Activated T-cell treated with anti-CD3 and anti-CD28 coated beads, Interleukin-2, amount 50 U/mL, for 4 hours (primary cell): Measurements from ENCODE around the gene ALG1L2. TPM values are rescaled to one million over a fixed set of nuclear protein-coding genes. Genes with fewer than 3 reads are reported as not detected.
"Not testable (repeated sequence)": the region's sequence is repeated elsewhere in the genome, so short reads cannot be mapped to it uniquely, and the experiment has no call there.

Experiments
- ATAC-seq, 2 donors: fragments of 200-7000 bp; cut with Tn5 transposase; one replicate each; pipeline ENCODE4 v1.10.0; 2021
- DNase-seq: peaks from one replicate; pipeline ENCODE4 v3.0.0-alpha.2; 2020
- H3K27me3 Mint-ChIP-seq: one replicate; pipeline ENCODE4 v1.8.0; 2021; ENCODE audit warnings: low read depth, mixed read lengths
- H3K36me3 Mint-ChIP-seq: one replicate; pipeline ENCODE4 v1.8.0; 2022; ENCODE audit warnings: mixed read lengths; ENCODE audit not compliant: insufficient read depth
- H3K4me1 Mint-ChIP-seq: one replicate; pipeline ENCODE4 v1.8.0; 2021; ENCODE audit warnings: low read depth, mixed read lengths
- H3K4me3 Mint-ChIP-seq: one replicate; pipeline ENCODE4 v1.8.0; 2021; ENCODE audit warnings: mild to moderate bottlenecking, moderate library complexity, mixed read lengths
- H3K9me3 Mint-ChIP-seq: one replicate; pipeline ENCODE4 v1.8.0; 2021; ENCODE audit warnings: mixed read lengths
- total RNA-seq, 3 donors: library from RNA; stranded (reverse); gene quantifications; one replicate each; pipeline ENCODE4 v1.2.1, GENCODE V29; 2021

ALG1L2 gene, protein sequence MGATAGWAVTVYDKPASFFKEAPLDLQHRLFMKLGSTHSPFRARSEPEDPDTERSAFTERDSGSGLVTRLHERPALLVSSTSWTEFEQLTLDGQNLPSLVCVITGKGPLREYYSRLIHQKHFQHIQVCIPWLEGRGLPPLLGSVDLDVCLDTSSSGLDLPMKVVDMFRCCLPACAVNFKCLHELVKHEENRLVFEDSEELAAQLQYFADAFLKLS
- total RNA-seq: under 1 TPM in 2 of 3 donors, not detected in 1; 0.37 to 0.38 TPM

DNA sequence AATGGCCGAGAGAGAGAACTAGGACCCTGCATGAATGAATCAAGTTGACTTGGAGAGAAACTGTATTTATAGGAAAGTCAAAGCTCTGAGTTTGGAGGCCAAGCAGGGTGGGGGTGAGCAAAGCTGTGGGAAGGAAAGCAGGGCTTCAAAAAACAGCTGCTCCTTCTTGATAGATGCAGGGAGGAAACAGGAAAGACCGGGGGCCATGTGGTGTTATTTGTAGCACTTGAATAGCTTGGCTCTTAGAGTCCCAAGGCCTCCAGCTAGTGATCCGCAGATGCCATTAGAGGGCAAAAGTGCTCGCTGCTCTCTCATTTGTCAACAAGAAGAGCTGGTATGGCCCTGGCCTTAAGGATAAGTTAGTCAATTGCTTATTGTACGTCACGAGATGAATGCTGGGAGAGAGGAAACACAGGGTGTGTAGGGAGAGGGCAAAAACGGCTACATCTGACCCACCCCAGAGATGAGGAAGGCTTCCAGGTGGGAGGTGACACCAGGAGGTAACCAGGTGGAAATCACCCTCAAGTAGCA lies at the start of gene ALG1L2:
ALG1L2 (plus strand) TSS at position 481 of the 531 bp plus-strand sequence. CDS start 186 bp downstream, outside the sequence.
- Mint-ChIP-seq H3K9me3 (no peaks in the 10 kb centered on the region), H3K4me1 (peaks cover 2% of the 10 kb centered on the region), H3K4me3 (no peak within 1 kb of the TSS), H3K27me3 (peaks cover 14% of the 10 kb centered on the region), H3K36me3 (no peaks in the 10 kb centered on the region)
- ATAC-seq: no peak
- no peak for DNase-seq

DNA sequence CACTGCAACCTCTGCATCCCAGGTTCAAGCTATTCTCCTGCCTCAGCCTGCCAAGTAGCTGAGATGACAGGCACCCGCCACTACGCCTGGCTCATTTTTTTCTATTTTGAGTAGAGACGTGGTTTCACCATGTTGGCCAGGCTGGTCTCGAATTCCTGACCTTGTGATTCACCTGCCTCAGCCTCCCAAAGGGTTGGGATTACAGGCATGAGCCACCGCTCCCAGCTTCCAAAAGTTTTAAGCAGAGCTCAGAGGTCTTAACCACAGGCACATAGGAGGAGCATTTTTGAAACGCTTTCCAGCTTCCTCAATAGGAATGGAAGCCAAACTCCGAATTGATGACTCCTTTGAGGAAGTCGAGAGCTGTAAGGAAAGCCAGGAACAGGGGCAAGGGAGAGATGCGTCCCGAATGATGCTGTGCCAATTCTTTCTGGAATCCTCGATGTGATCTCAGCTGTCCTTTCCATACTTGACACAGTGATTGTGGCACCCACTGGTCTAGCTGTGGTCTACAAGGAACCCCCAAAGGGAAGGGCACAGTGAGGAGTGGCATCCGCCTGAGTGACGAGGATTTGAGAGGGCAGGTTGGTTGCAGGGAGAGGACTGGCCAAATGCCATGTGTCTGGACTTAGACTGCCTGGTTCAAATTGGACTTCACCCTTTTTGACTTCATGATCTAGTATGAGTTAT lies 44.4 kb upstream of the ALG1L2 start:
- H3K27me3 Mint-ChIP-seq, ATAC-seq, H3K4me3 Mint-ChIP-seq, H3K36me3 Mint-ChIP-seq, DNase-seq, H3K9me3 Mint-ChIP-seq, H3K4me1 Mint-ChIP-seq: not testable (repeated sequence)

DNA sequence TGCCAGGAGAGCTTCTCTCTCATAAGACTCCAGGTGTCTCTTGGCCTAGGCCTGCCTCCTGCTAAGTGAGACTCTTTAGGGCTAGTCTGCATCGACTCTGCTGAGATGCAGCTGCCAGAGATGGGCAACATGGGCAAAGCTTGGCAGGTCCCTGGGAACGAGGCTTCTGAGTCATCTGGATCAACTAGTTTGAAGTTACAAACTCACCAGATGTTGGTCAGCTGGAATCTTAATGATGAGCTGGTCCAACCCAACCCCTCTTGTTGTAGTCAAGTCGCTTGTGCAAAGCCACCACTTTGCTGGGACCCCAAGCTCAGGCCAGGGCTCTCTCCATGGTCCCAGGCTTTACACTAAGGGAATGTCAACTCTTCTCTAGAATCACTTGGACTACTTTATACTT lies 38.9 kb upstream of the ALG1L2 start:
- not testable (repeated sequence) for H3K27me3 Mint-ChIP-seq, ATAC-seq, H3K4me1 Mint-ChIP-seq, H3K9me3 Mint-ChIP-seq, DNase-seq, H3K4me3 Mint-ChIP-seq, H3K36me3 Mint-ChIP-seq

DNA sequence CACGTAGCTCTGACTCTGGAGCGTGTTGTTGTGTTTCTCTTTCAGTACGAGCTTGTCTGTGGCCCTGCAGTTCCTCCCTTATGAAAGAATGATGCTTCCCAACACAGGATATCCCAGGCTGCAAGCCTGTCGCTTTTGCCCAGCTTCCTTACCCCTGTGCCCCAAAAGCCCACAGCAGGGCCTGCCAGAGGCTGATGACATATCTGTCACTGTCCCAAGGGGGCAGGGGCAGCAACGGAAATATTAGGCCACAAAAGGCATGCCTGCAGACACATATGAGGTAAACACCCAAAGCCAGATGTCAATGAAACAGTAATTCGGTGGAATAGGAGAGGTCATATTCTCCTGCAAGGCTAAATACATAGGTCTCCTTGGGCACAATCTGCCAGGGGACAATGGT lies 38.0 kb upstream of the ALG1L2 start:
- not testable (repeated sequence) for DNase-seq, H3K27me3 Mint-ChIP-seq, H3K4me3 Mint-ChIP-seq, H3K36me3 Mint-ChIP-seq, ATAC-seq, H3K9me3 Mint-ChIP-seq, H3K4me1 Mint-ChIP-seq

DNA sequence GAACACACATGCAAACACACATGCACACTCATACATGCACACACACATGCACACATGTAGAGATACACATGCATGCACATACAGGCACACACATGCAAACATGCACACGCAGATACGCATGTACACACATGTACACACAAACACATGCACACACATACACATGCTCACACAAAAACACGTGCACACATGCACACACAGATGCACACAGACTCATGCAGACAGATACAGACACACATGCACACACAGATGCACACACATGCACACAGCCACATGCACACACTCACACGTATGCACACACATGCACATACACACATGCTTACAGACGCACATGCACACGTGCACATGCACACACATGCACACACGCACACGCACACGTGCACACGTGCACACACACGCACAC lies 37.3 kb upstream of the ALG1L2 start:
- Mint-ChIP-seq H3K36me3 (no peaks in the 10 kb centered on the region), H3K27me3 (no peaks in the 10 kb centered on the region), H3K9me3 (no peaks in the 10 kb centered on the region), H3K4me3 (no peak overlapping the region), H3K4me1 (no peaks in the 10 kb centered on the region)
- DNase-seq: no peak
- ATAC-seq: no peak

DNA sequence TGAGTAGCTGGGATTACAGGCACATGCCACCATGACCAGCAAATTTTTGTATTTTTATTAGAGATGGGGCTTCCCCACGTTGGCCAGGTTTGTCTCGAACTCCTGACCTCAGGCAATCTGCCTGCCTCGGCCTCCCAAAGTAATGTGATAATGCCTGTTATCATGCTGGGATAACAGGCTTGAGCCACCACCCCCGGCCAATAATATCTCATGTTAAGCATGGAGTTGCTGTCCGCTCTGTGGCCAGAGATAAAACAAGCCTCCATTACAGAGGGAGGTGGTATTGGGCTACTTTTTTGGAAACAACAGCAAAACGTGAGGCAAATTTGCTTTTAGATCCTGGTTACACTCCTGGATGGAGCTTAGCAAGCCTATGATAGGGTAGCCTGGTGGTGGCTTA lies 32.9 kb upstream of the ALG1L2 start:
- no peaks in the 10 kb centered on the region for H3K4me1 Mint-ChIP-seq
- no peak for ATAC-seq
- no peaks in the 10 kb centered on the region for H3K9me3 Mint-ChIP-seq
- no peaks in the 10 kb centered on the region for H3K27me3 Mint-ChIP-seq
- DNase-seq: no peak
- no peaks in the 10 kb centered on the region for H3K36me3 Mint-ChIP-seq
- no peak overlapping the region for H3K4me3 Mint-ChIP-seq

DNA sequence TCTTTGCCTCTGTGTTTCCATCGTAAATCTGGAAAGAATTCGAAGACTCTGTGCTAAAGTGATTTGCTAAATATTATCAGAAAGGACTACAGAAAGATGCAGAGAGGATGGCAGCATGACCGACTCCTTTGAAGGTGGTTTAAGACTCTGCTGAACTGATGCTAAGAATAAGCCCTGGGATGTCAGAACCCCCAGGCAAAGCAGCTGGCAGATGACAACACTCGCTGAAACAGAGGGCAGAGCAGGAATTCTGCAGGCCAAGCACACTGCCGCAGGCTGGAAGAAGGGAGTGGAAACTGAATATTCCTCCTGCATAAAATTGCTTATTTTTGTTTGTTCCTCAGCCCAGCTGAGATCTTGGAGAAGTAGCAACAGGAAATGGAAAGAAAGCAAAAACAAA lies 29.3 kb upstream of the ALG1L2 start:
- H3K9me3 Mint-ChIP-seq, H3K4me1 Mint-ChIP-seq, H3K4me3 Mint-ChIP-seq, DNase-seq, H3K36me3 Mint-ChIP-seq, H3K27me3 Mint-ChIP-seq, ATAC-seq: not testable (repeated sequence)

DNA sequence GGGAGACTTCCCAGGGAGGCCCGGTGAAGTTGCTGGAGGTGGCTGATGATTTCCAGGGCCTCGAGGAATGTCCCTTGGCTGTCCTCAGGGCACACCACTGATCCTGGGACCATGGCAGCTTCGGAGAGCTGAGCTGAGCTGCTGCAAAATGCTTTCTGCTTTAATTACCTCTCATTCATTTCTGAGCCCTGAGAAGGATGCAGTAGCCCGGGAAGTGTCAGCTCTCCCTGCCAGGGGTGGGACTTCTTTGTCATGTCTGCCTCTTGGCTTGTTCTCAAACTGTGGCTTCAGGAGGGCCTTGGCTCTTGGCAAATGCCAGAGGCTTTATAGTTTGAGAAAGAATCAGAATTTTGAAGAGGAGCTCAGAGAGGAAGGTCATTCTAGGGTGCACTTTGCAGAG lies 28.7 kb upstream of the ALG1L2 start:
- H3K27me3 Mint-ChIP-seq, H3K36me3 Mint-ChIP-seq, ATAC-seq, H3K4me1 Mint-ChIP-seq, H3K9me3 Mint-ChIP-seq, H3K4me3 Mint-ChIP-seq, DNase-seq: not testable (repeated sequence)

DNA sequence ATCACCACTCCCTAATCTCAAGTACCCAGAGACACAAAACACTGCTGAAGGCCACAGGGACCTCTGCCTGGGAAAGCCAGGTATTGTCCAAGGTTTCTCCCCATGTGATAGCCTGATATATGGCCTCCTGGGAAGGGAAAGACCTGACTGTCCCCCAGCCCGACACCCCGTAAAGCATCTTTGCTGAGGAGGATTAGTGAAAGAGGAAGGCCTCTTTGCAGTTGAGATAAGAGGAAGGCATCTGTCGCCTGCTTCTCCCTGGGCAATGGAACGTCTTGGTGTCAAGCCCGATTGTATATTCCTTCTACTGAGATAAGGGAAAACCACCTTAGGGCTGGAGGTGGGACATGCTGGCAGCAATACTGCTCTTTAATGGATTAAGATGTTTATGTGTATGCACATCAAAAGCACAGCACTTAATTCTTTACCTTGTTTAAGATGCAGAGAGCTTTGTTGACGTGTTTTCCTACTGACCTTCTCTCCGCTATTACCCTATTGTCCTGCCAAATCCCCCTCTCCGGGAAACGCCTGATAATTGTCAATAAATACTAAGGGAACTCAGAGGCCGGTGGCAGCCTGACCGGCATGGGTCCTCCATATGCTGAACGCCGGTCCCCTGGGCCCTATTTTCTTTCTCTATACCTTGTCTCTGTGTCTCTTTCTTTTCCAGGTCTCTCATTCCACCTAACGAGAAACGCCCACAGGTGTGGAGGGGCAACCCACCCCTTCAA lies 23.9 kb upstream of the ALG1L2 start:
- H3K27me3 Mint-ChIP-seq, H3K36me3 Mint-ChIP-seq, H3K4me1 Mint-ChIP-seq: not testable (repeated sequence)

DNA sequence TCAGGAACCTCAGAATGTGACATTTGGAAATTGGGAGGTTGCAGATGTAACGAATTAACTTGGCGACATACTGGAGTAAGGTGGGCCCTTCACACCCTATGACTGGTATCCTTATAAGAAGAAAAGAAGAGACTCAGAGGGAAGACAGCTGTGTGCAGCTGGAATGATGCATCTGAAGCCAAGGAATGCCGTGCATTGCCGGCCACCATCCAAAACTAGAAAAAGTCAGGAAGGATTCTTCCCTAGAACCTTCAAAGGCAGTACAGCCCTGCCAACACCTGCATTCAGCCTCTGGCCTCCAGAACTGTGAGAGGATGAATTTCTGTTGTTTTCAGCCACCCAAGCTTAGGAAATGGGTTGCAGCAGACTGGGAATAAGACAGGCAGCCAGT lies 23.4 kb upstream of the ALG1L2 start:
- not testable (repeated sequence) for H3K36me3 Mint-ChIP-seq, H3K9me3 Mint-ChIP-seq

More for the DNA sequence above, 23.9 kb upstream of the ALG1L2 start:
- not testable (repeated sequence) for H3K9me3 Mint-ChIP-seq, DNase-seq, ATAC-seq, H3K4me3 Mint-ChIP-seq

DNA sequence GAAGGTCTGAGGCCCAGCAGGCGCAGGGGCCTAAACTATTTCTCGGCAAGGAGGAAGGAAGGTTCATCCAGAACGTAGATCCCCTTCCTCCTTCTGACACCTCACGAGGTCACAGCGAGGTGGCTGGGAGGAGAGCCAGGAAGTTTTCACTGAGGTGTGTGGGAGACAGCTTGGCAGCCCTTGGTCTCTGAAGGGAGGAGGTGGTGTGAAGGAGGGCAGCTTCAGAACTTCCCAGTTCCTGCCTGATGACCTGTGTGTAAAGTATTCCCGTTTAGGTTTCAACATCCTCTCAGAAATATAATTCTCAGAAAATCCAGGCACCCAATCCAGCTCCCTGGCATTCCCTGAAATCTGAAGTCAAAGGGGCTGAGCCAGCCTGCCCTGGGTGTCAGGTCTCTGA lies 22.9 kb upstream of the ALG1L2 start:
- not testable (repeated sequence) for DNase-seq, ATAC-seq, H3K9me3 Mint-ChIP-seq, H3K4me1 Mint-ChIP-seq, H3K4me3 Mint-ChIP-seq, H3K27me3 Mint-ChIP-seq, H3K36me3 Mint-ChIP-seq

More for the DNA sequence above, 23.4 kb upstream of the ALG1L2 start:
- not testable (repeated sequence) for H3K27me3 Mint-ChIP-seq, DNase-seq, H3K4me3 Mint-ChIP-seq, ATAC-seq, H3K4me1 Mint-ChIP-seq

DNA sequence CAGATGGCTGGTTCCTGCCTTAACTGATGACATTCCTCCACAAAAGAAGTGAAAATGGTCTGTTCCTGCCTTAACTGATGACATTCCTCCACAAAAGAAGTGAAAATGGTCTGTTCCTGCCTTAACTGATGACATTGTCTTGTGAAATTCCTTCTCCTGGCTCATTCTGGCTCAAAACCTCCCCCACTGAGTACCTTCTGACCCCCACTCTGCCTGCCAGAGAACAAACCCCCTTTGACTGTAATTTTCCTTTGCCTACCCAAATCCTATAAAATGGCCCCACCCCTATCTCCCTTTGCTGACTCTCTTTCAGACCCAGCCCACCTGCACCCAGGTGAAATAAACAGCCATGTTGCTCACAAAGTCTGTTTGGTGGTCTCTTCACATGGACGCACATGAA lies 22.5 kb upstream of the ALG1L2 start:
- not testable (repeated sequence) for H3K4me3 Mint-ChIP-seq, H3K36me3 Mint-ChIP-seq, H3K4me1 Mint-ChIP-seq, DNase-seq, H3K9me3 Mint-ChIP-seq, ATAC-seq, H3K27me3 Mint-ChIP-seq

DNA sequence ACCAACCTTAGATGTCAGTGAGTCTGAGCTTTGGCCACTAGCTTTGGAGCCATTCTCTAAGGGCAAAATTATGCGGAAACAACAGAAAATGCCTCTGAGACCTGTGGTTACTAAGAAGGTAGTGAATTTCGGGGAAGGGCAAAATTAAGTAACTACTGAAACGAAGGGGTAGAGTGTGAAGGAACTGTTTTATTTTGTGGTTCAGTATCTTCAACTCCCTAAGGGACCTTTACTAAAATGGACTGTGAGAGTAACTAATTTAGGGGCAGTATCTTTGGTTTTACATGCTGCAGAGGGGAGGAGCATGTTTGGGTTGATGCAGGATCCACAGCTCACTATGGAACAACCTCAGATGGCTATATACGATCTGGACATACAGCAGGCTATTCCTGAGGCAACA lies 8.0 kb upstream of the ALG1L2 start:
- Mint-ChIP-seq H3K4me1 (no peaks in the 10 kb centered on the region), H3K36me3 (no peaks in the 10 kb centered on the region), H3K9me3 (no peaks in the 10 kb centered on the region), H3K27me3 (no peaks in the 10 kb centered on the region), H3K4me3 (no peak overlapping the region)
- no peak for ATAC-seq
- no peak for DNase-seq

DNA sequence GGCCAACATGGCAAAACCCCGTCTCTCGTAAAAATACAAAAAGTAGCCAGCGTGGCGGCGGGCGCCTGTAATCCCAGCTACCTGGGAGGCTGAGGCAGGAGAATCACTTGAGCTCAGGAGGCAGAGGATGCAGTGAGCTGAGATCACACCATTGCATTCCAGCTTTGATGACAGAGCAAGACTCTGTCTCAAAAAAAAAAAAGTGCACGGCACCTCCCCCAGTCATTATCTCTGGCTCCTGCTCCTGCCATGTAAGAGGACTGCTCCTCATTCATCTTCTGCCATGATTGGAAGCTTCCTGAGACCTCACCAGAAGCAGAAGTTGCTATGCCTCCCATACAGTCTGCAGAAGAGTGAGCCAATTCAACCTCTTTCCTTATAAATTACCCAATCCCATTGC lies 4.0 kb upstream of the ALG1L2 start:
- H3K4me3 Mint-ChIP-seq: no peak overlapping the region
- no peaks in the 10 kb centered on the region for H3K36me3 Mint-ChIP-seq
- ATAC-seq (no peak), DNase-seq (no peak)
- peaks cover 2% of the 10 kb centered on the region for H3K4me1 Mint-ChIP-seq
- no peaks in the 10 kb centered on the region for H3K9me3 Mint-ChIP-seq
- H3K27me3 Mint-ChIP-seq: peaks cover 10% of the 10 kb centered on the region
